DMS 273 treated with DMSO at 0.1 percent for 48 hours (cell line): ENCODE data around the gene ROR2.
"Not testable (repeated sequence)": the region's sequence is repeated elsewhere in the genome, so short reads cannot be mapped to it uniquely, and the experiment has no call there.

ENCODE experiments used
- DNase-seq: peaks from one replicate; lab custom pipeline; 2025; lab: John Stamatoyannopoulos, UW

ROR2 gene

GRCh38 chr9:91798273-91799112, 151.5 kb downstream of the ROR2 start:
- DNase-seq: not testable (repeated sequence)

GRCh38 chr9:91797517-91797916, 152.5 kb downstream of the ROR2 start:
- not testable (repeated sequence) for DNase-seq

- not testable (repeated sequence) for DNase-seq
Observed at GRCh38 chr9:91796516-91796915, 153.5 kb downstream of the ROR2 start.

GRCh38 chr9:91795598-91796241, 154.3 kb downstream of the ROR2 start:
- DNase-seq: peak; percentile 24

GRCh38 chr9:91793371-91793770, 156.7 kb downstream of the ROR2 start:
- DNase-seq: not testable (repeated sequence)

GRCh38 chr9:91790917-91791316, 159.1 kb downstream of the ROR2 start:
- DNase-seq: no peak

- DNase-seq: no peak
Observed at GRCh38 chr9:91789941-91790340, 160.1 kb downstream of the ROR2 start.

GRCh38 chr9:91787931-91788330, 162.1 kb downstream of the ROR2 start:
- no peak for DNase-seq

GRCh38 chr9:91786132-91786896, 163.7 kb downstream of the ROR2 start:
- peak; percentile 88 for DNase-seq

- peak; percentile 30 for DNase-seq
Observed at GRCh38 chr9:91785447-91785842, 164.6 kb downstream of the ROR2 start.

GRCh38 chr9:91784673-91785446, 165.2 kb downstream of the ROR2 start:
- DNase-seq: no peak

GRCh38 chr9:91783876-91784672, 166.0 kb downstream of the ROR2 start:
- DNase-seq: no peak

- DNase-seq: no peak
Observed at GRCh38 chr9:91783411-91783810, 166.6 kb downstream of the ROR2 start.

- DNase-seq: no peak
Observed at GRCh38 chr9:91782708-91783214, 167.3 kb downstream of the ROR2 start.

- no peak for DNase-seq
Observed at GRCh38 chr9:91781906-91782305, 168.1 kb downstream of the ROR2 start.

GRCh38 chr9:91781116-91781515, 168.9 kb downstream of the ROR2 start:
- no peak for DNase-seq

- DNase-seq: no peak
Observed at GRCh38 chr9:91778031-91778430, 172.0 kb downstream of the ROR2 start.

GRCh38 chr9:91777292-91777830, 172.7 kb downstream of the ROR2 start:
- DNase-seq: no peak

- no peak for DNase-seq
Observed at GRCh38 chr9:91776409-91777291, 173.4 kb downstream of the ROR2 start.

- DNase-seq: no peak
Observed at GRCh38 chr9:91775708-91776028, 174.4 kb downstream of the ROR2 start.
